Endothelial cell (in vitro differentiated cells): ENCODE data around the gene PSME3IP1. TPM values are rescaled to one million over a fixed set of nuclear protein-coding genes. Genes with fewer than 3 reads are reported as not detected.
A peak's percentile ranks its signal among the peaks of the same experiment; 100 is the strongest.

Experiments used
- DNase-seq: peaks from one replicate; pipeline ENCODE4 v3.0.0; 2021; ENCODE audit warnings: low spot score
- H3K27ac Mint-ChIP-seq: one replicate; pipeline ENCODE4 v1.8.0; 2021; ENCODE audit warnings: mixed read lengths, inconsistent platforms; ENCODE audit not compliant: unreplicated experiment
- H3K27me3 Mint-ChIP-seq: one replicate; pipeline ENCODE4 v1.8.0; 2021; ENCODE audit warnings: mild to moderate bottlenecking, moderate library complexity, mixed read lengths, inconsistent platforms; ENCODE audit not compliant: unreplicated experiment
- H3K36me3 Mint-ChIP-seq: one replicate; pipeline ENCODE4 v1.8.0; 2021; ENCODE audit warnings: mild to moderate bottlenecking, low read depth, mixed read lengths, inconsistent platforms; ENCODE audit not compliant: unreplicated experiment
- H3K4me1 Mint-ChIP-seq: one replicate; pipeline ENCODE4 v1.8.0; 2021; ENCODE audit warnings: mild to moderate bottlenecking, mixed read lengths, inconsistent platforms; ENCODE audit not compliant: unreplicated experiment
- H3K4me3 Mint-ChIP-seq: one replicate; pipeline ENCODE4 v1.8.0; 2021; ENCODE audit warnings: mild to moderate bottlenecking, mixed read lengths, inconsistent platforms; ENCODE audit not compliant: unreplicated experiment
- H3K9me3 Mint-ChIP-seq: one replicate; pipeline ENCODE4 v1.8.0; 2021; ENCODE audit warnings: mixed read lengths, inconsistent platforms; ENCODE audit not compliant: unreplicated experiment
- CTCF ChIP-seq: fragments of 200-600 bp; sonication (generic); IDR thresholded peaks from one replicate; pipeline ENCODE4 v1.5.0; 2021; ENCODE audit warnings: antibody characterized with exemption; ENCODE audit not compliant: unreplicated experiment
- total RNA-seq: library from RNA; stranded (reverse); fragmentation: NEBNext Ultra II Directional; extraction: Animal tissue kit (Norgen Biotek cat#: 25700); gene quantifications from one replicate; pipeline ENCODE4 v1.2.1, GENCODE V29; 2021; ENCODE audit not compliant: unreplicated experiment

Gene PSME3IP1
- total RNA-seq, 1 donor from 2014 or later, result 84.8 TPM

- DNase-seq, result no peak
- no peak for TF ChIP-seq CTCF
- Mint-ChIP-seq H3K4me1 (peaks cover 25% of the 10 kb centered on the region), H3K27me3 (no peaks in the 10 kb centered on the region), H3K36me3 (peaks cover 19% of the 10 kb centered on the region), H3K9me3 (no peaks in the 10 kb centered on the region), H3K27ac (no peak overlapping the region), H3K4me3 (no peak overlapping the region)
These were observed 19.9 kb downstream of the PSME3IP1 start for GRCh38 chr16:57165938-57166337.

GRCh38 chr16:57165483-57165882 lies 20.4 kb downstream of the PSME3IP1 start:
- DNase-seq, result no peak
- Mint-ChIP-seq H3K9me3 (no peaks in the 10 kb centered on the region), H3K4me3 (no peak overlapping the region), H3K27ac (no peak overlapping the region), H3K4me1 (peaks cover 30% of the 10 kb centered on the region), H3K36me3 (peaks cover 17% of the 10 kb centered on the region), H3K27me3 (no peaks in the 10 kb centered on the region)
- no peak for TF ChIP-seq CTCF

GRCh38 chr16:57163842-57164241 lies 22.0 kb downstream of the PSME3IP1 start:
- DNase-seq, result no peak
- Mint-ChIP-seq H3K4me1 (peaks cover 37% of the 10 kb centered on the region), H3K27me3 (no peaks in the 10 kb centered on the region), H3K36me3 (peaks cover 17% of the 10 kb centered on the region), H3K4me3 (no peak overlapping the region), H3K27ac (no peak overlapping the region), H3K9me3 (no peaks in the 10 kb centered on the region)
- TF ChIP-seq CTCF, result no peak

GRCh38 chr16:57159447-57159846 lies 26.4 kb downstream of the PSME3IP1 start:
- no peak for TF ChIP-seq CTCF
- Mint-ChIP-seq H3K4me3 (no peak overlapping the region), H3K9me3 (no peaks in the 10 kb centered on the region), H3K27ac (peak overlapping the region; percentile 91), H3K36me3 (peaks cover 14% of the 10 kb centered on the region), H3K4me1 (peaks cover 58% of the 10 kb centered on the region), H3K27me3 (no peaks in the 10 kb centered on the region)
- DNase-seq, result no peak

GRCh38 chr16:57157533-57157932 lies 28.3 kb downstream of the PSME3IP1 start:
- Mint-ChIP-seq H3K36me3 (peaks cover 23% of the 10 kb centered on the region), H3K27me3 (peaks cover 2% of the 10 kb centered on the region), H3K4me1 (peaks cover 76% of the 10 kb centered on the region), H3K27ac (peak overlapping the region; percentile 17), H3K4me3 (peak overlapping the region; percentile 71), H3K9me3 (no peaks in the 10 kb centered on the region)
- TF ChIP-seq CTCF, result no peak
- no peak for DNase-seq
